NCI-H146 treated with DMSO at 0.1 percent for 48 hours (cell line): ENCODE measurements around the gene CHST11.

Experiments used
- DNase-seq: peaks from one replicate; lab custom pipeline; 2025; ENCODE audit not compliant: unreplicated experiment; lab: John Stamatoyannopoulos, UW

Gene CHST11

DNA sequence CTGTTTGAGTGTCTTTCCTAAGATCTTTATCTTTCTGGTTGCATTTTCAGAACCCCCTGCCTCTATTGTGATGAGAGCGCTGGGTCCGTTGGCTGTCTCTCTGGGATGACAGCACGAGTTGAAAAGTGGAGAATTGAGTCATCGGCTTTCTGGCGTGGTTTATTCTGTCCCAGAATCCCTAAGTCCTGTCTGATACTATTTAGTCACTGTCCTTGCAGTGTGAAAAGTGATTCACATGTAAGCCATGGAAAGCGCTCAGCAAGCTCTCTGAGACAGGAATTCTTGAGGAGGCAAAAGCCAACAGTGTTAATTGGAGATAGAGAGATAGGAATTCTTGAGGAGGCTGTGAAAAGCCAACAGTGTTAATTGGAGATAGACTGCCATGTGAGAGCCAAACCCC, 121.7 kb downstream of the CHST11 start:
- DNase-seq, result no peak

DNA sequence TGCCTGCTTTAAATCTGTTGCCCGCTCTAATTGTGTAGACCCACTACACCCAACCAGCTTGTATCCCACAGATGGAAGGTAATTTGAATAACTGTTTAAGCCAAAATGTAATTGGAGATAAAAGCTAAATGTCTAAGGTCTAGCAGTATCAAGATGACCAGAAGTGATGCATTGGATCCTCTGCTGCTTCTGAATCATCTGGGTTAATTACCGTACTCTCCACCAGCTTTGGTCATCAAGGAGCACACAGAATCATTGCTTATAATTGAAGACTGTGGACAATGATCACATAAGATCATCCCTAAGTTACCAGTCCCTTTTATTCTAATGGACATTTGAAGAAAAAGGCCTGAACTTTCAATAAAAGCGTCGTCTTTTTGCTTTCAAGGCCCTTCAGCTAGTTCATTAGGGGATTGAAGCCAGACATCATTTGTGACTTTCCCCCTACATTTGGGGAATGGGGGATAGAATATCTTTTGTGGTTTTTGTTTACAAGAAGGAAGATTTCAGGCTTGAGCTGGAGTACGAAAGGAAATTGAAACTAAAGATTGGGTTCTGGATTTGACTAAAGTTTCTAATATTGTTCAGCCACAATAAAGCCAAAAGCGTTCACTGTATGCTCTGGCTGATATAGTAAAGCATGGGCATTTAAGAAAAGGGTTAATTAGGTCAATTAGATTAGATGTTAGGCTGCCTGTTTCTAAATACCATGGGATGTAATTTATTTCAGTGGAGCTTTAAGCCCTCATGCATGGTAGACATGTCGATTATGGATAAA, 123.2 kb downstream of the CHST11 start:
- no peak for DNase-seq

DNA sequence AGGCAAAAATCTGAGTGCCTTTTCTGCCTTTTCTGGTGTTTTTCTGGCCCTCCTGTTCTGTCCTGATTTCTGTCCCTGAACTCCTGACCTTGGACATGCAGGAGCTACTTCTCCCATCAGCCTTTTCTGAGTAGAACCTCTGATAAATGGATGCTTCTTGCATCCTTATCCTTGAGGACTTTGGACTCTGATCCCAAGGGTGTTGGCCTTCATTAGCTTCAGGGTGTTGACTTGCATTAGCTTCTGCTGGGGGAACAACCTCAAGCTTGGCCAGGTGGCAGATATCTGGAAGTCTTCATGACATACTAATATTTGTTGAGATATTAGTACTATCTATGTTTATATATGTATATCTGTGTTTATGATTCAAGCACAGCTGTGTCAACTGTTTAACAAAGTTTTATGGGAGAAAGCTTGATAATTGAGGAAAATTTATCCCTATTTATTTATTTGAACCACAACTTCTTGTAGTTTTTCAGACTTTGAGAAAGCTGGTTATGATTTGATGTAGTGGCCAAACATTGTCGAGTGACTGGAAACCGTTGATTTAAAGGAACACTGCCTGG, 124.3 kb downstream of the CHST11 start:
- no peak for DNase-seq

DNA sequence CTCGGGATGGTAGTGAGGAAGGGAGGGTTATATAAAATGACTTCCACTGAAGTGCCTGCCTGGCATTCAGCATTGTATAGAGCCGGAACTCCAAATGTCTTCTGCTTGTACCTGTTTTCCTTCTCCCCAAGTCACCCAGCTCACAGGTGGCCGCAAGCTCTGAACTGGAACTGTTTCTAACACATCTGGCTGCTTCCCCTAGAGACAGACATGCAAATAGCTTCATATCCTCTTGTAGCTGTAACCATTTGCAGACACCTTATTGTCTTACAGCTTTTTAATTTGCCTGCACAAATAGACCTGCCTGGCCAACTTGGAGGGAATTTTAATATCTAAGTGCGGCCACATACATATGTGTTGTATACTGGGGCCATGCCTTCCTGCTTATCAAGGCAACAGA, 126.0 kb downstream of the CHST11 start:
- DNase-seq, result no peak

DNA sequence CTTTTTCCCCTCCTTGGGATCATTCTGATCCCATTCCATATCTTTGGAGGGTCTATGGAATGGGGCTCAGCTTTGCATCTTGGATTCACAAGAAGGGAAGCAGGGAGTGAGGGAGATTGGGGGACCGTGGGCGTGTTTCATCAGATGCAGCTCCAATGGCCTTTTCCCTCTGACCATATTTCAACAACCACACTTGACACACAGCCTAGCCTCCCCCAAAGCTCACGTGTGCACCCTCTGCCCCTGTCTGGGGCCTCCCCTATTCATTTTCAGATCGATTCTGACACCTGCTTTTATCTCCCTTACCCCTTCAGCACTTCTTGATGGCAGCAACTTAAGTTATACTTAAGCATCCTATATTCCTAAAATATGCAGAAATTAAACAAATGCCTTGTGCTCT, 126.6 kb downstream of the CHST11 start:
- DNase-seq, result no peak

DNA sequence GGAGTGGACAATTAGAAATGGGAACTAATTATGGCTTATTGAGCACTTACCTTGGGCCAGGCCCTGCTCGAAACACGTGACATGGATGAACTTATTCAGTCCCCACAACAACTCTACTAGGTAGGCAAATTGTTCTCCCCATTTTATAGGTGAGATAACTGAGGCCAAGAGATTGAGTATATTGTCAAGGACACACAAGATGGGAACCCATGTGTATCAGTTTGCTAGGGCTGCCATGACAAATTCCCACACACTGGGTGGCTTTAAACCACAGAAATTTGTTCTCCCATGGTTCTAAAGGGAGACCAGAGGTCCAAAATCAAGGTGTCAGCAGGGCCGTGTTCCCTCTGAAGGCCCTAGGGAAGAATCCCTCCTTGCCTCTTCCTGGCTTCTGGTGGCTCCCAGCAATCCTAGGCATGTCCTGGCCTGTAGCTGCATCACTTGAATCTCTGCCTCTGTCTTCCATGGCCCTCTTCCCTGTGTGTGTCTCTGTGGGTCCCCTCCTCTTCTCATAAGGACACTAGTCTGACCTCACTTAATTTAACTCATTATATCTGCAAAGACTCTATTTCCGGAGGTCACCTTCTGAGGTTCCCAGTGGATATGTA, 128.8 kb downstream of the CHST11 start:
- DNase-seq, result no peak

DNA sequence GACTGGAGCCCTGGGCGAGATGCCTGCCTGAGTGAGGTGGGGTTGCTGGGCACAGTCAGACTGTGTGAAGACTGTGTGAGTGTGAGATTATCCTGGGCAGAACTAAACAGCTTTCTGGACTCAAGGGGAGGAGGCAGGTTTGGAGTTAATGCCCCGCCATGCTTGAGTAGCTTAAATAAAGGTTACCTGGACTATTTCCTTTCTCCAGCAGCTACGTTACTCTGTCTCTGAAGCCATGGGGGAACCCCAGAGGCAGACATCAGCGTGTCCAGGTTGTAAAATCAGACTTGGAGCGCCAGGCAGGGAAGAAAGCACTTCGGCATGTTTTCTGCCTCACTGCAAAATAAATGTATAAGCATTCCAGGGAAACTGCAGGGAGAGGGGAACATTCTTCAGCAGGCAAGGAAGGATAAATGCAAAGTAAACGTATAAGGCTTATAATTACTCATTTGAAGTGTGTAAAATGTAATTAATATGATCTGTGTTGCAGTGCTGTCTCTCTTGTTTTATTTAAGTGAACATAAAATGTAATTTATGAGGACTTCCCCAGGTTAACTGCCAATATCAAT, 129.7 kb downstream of the CHST11 start:
- no peak for DNase-seq

DNA sequence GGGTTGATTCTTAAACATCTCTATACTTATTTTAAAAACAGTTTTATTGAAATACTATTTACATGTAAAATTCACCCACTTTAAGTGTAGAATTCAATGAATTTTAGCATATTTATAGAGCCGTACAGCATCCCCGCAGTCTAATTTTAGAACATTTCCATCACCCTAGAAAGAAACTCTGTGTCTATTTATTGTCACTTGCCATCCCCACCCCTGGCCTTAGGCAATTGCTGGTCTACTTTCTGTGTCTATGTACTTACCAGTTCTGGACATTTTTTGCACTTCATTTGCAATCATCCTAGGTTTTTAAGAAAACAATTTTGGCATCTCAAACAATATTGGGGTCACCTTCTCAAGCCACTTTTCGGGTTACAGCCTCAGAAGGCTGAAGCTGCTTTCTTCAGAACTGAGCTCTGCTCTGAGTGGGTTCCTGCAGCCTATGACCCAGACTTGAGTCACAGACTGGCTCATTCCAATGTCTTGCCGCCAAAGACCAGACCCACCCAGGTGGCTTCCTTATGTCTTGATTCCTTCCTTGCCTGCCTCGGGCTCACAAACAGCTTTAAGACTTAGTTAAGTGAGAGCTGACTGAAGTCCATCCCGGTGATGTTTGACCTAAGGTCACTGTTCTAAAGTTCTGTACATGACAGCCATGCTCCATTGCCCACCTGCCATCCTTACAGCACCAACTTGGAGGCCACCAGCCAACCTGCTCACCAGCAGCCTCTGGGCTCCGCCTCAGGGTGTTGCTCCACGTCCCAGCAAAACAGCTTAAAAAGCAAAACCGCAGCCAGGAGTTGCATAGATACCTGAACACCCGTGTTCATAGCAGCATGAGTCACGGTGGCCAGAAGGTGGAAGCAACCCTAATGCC, 131.5 kb downstream of the CHST11 start:
- DNase-seq, result no peak

DNA sequence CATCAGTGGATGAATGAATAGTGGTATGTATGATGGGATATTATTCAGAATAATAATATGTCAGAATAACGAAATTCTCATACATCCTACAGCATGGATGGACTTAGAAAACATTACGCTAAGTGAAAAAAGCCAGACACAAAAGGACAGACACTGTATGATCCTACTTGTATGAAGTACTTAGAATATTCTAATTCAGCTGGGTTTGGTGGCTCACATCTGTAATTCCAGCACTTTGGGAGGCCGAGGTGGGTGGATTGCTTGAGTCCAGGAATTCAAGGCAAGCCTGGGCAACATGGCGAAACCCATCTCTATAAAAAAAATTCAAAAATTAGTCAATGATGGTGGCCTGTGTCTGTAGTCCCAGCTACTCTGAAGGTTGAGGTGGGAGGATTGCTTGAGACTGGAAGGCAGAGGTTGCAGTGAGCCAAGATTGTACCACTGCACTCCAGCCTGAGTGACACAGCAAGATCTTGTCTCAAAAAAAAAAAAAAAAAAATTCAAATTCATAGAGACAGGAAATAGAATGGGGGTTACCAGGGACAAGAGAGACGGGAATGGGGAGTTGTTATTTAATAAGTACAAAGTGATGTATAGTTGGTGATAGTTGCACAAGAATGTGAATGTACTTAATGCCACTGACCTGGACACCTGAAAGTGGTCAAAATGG, 132.3 kb downstream of the CHST11 start:
- no peak for DNase-seq

DNA sequence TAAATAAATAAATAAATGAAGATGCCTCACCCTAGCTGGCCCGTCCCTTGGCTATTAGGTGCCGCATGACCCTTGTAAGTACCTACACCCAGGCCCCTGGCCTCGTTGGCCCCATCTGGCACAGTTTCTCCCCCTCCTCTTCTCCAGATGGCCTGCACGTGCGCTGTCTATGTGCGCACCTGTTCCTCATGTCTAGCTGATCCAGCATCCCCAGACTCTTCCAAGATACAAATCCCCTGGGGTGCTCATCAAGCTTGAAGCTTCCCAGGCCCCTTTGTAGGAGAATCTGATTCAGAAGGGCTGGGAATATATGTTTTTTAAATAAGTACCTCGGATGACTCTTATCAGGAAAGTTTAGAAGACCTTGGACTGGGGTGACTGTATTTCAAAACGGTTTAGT, 133.3 kb downstream of the CHST11 start:
- DNase-seq, result no peak

DNA sequence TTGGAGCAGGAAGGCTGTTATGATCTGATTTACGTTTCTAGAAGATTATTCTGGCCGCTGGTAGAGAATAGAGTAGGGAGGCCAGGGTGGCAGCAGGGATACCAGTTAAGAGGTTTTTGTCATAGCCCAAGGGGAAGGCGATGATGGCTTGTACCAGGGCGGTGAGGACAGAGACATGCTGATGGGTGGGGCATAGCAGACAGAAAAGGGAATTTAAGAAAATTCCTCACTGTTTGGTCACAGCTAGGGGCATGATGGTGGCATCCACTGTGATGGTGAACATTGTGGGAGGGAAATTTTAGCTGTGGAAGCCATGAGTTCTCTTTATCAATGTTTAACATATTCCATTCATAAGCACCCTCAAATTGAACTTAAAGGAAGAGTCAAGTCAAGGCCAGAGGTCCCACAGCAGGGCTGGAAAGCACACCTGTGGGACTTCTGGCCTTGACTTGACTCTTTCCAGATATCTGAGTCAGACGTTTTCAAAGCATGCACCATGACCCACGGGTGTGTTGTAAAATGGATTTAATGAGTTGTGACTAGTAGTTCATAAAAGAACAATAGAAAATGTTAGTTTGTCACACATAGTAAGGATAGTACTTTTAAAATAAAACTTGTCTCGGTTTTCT, 134.6 kb downstream of the CHST11 start:
- no peak for DNase-seq

DNA sequence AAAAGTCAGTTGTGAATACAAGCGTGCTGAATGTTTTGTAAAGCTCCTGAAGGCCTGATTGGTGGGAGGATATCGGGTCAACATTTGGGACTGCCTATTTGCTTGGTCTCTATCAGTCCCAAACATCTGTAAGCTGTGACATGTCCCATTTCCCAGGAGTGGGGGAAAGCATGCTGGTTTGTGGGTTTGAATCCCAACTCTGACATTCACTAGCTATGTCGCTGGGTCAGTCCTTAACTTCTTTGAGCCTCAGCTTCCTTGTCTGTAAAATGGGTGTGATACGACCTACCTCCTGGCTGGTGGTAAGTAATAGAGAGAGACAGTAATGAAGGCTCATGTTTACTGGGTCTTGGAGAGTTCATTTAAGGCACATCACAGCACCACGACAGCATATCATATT, 136.7 kb downstream of the CHST11 start:
- no peak for DNase-seq

DNA sequence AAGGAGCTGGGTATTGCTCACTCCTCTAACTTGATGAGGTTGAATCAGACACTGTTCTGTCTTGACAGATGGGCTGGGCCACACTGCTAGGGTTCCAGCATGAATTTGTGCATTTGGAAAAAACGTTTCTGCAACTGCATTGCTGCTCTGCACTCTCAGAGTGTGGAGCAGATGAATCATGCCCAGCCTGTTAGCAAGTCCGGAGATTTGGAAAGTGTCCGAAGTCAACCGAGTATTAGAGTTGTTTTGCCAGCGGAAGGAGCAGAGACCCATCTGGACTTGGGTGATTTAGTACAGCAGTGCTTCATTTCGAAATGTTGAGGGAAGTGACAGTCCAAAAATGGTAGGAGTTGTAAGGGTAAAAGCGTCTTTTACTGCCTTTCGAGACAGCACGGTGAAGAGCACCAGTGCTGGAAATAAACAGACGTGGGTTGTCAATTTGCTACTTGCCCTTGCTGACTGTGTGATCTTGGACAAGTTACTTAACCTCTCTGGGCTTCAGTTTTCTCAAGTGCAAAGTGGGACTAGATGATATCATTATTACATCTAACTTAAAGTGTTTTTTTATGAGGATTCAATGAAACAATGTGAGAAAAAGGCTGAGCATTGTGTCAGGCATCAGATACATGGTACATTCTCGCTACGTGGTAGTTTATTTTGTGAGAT, 139.5 kb downstream of the CHST11 start:
- DNase-seq, result no peak

DNA sequence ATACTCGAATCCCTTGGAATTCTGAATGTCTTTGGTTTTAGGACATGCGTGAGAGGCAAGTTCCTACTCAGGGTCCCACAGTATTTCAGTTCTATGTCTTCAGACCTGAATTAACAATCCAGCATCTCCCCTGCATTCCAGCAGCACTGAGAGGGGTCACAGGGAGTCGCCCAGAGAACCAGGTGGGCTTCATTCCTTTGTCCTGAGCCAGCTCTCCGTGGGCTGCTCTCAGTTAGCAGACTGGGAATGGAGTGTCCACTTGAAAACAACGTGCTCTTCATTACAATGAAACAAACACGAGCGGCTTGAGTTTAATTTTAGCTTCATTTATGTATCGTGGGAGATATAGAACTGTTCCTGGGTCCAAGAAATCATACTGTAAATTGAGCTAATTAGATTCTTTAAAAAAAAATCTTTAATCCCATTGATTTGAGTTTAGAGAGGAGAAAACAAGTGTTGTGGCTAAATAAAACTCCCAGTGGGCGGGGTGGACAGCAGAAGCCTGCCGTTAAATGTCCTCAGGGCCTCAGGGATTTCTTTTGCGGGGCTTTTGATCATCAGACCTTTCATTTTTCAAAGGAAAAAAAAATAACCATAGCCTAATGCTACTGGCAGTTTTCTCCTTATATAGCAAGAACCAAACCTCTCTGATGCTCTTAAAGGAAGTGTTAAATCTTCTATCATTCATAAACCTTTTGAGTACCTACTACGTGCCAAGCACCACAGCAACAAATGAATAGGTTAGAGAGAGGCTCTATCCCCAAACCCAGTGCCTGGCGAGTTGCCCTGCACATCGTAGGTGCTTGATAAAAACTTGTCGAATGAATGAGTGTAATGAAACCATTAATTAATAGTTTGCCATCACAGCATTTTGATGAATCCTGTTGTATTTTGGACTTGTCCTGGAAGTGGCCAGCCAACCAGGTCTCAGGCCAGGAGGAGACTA, 140.4 kb downstream of the CHST11 start:
- DNase-seq, result no peak

DNA sequence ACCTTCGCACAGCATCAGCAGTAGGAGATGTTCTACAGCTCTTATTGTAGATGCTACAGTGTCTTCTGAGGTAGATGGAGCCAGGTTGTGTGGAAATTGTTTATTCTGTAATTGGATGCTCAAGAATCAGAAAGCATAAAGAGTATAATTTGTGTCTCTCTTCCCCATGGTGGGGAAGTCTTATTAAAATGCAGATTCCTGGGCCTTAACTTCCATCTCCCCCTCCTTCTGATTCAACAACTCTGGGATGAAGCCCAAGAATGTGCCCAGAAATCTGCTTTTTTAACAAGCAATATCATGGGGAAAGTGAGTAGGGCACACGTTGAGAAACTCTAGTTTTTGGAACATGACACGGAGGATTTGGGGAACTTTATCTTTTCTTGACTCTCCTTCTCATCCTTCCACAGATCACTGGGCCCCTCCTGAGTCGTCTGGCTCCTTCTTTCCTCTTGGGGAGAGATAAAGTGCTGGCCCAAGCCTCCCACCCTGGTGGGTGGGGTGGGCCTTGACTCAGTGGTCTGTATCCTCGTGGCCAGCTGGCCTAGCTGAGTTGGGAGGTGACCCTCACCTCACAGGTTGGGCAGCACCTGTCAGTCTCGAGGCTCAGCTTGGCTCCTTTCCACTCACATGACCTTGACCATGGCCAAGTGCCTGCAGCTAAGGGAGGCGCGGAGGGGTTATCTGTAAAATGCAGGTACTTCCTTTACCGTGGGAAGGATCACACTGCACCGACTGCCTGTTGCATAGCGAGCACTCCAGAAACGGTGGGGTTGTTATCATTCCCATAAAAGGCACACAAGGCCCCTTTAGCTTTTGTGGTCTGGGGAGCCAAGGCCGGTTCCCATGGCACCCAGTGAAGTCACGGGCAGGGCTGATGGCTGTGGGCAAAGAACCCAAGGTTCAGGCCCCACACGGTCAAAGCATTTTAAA, 141.9 kb downstream of the CHST11 start:
- no peak for DNase-seq

DNA sequence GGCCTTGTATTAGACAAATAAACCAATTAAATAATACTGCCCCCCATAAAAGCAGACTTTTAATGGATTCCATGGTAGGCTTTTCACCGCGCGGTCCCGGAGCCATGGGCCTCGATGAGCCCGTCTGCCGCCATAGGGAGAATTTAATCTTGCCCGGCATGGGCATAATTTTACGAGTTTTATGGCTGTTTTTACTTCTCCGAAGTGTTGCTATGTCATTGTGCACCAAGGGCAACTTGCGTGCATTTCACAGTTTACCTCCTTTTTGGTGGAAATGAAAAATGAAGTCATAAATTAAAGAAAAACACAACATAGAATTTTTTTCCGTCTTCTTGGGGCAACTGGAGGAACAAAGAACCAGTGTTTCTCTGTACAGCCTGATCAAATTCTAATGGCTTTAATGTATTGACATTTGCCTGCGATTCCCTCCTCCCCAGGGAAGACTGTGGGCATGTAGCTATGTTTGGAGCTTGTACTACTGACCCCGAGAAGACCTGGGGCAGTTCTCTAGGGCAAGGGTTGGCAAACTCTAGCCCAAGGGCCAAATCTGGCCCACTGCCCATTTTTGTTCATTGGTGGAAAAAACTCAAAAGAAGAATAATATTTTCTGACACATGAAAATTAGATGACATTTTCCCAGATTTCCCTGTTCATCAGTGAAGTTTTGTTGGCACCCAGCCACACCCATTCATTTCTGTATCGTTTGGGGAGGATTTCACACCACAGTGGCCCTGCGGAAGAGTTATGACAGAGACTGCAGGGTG, 142.7 kb downstream of the CHST11 start:
- no peak for DNase-seq
